IMR-90 (cell line): ENCODE results near the gene B4GALNT1. TPM values are rescaled to one million over a fixed set of nuclear protein-coding genes. Genes with fewer than 3 reads are reported as not detected.

Source experiments
- ATAC-seq: fragments of 200-7000 bp; cut with Tn5 transposase; 2 replicates; pipeline ENCODE4 v1.9.1; 2020; ENCODE audit warnings: low read depth, mild to moderate bottlenecking, moderate library complexity
- BruUV-seq: library from RNA; stranded (reverse); fragments of 400-500 nt; replicated peaks from 2 replicates; lab custom pipeline; 2021; lab: Mats Ljungman, UMichigan
- CTCF ChIA-PET: fragments of 300-600 bp; formaldehyde crosslinking; extraction: SDS; loops from one replicate; lab custom pipeline; 2021; ENCODE audit warnings: antibody characterized with exemption; lab: Yijun Ruan, JAX
- POLR2A ChIA-PET: fragments of 300-600 bp; sonication (Branson Sonifier 250); formaldehyde crosslinking; loops from one replicate; lab custom pipeline; 2022; ENCODE audit warnings: antibody characterized with exemption; ENCODE audit not compliant: unreplicated experiment; lab: Charles Lee
- DNase-seq: peaks from one replicate; pipeline ENCODE4 v3.0.0; 2013
- H2AFZ ChIP-seq: replicated peaks from 2 replicates; pipeline ENCODE3; 2013; ENCODE audit warnings: low read length, mild to moderate bottlenecking; ENCODE audit not compliant: poor library complexity
- H2AK5ac ChIP-seq: 2 replicates; pipeline ENCODE4 v1.6.1; 2013; ENCODE audit warnings: low read depth, low read length, inconsistent platforms
- H2AK9ac ChIP-seq: replicated peaks from 2 replicates; pipeline ENCODE3; 2013; ENCODE audit warnings: mild to moderate bottlenecking, low read depth, low read length, moderate library complexity; ENCODE audit not compliant: poor library complexity
- H2BK120ac ChIP-seq: 2 replicates; pipeline ENCODE4 v1.6.1; 2013; ENCODE audit warnings: low read depth, low read length, inconsistent platforms
- H2BK15ac ChIP-seq: 3 replicates; pipeline ENCODE4 v1.6.1; 2013; ENCODE audit warnings: low read depth, low read length, inconsistent platforms
- H2BK20ac ChIP-seq: 2 replicates; pipeline ENCODE4 v1.6.1; 2013; ENCODE audit warnings: low read depth, mild to moderate bottlenecking, inconsistent platforms, low read length, moderate library complexity
- H2BK5ac ChIP-seq: 2 replicates; pipeline ENCODE4 v1.6.1; 2013; ENCODE audit warnings: mild to moderate bottlenecking, low read depth, low read length, inconsistent platforms; ENCODE audit not compliant: poor library complexity, severe bottlenecking
- H3K14ac ChIP-seq: replicated peaks from 2 replicates; pipeline ENCODE4 v1.6.1; 2013; ENCODE audit warnings: low read depth, low read length, inconsistent platforms
- H3K18ac ChIP-seq: 2 replicates; pipeline ENCODE4 v1.6.1; 2013; ENCODE audit warnings: low read depth, low read length, control low read depth
- H3K23ac ChIP-seq: 2 replicates; pipeline ENCODE4 v1.6.1; 2013; ENCODE audit warnings: low read depth, low read length, inconsistent platforms
- H3K27ac ChIP-seq: 2 replicates; pipeline ENCODE4 v1.5.1; 2013; ENCODE audit warnings: mild to moderate bottlenecking, control low read depth, low read length; ENCODE audit not compliant: insufficient read depth
- H3K27me3 ChIP-seq: 2 replicates; pipeline ENCODE4 v1.6.1; 2013; ENCODE audit warnings: low read length; ENCODE audit not compliant: control insufficient read depth, insufficient read depth
- H3K36me3 ChIP-seq: 2 replicates; pipeline ENCODE4 v1.6.1; 2013; ENCODE audit warnings: low read length, mixed read lengths; ENCODE audit not compliant: control insufficient read depth, insufficient read depth
- H3K4ac ChIP-seq: 2 replicates; pipeline ENCODE4 v1.6.1; 2013; ENCODE audit warnings: low read depth, low read length, inconsistent platforms
- H3K4me1 ChIP-seq: 2 replicates; pipeline ENCODE4 v1.6.1; 2013; ENCODE audit warnings: low read length, mixed read lengths; ENCODE audit not compliant: control insufficient read depth, insufficient read depth
- H3K4me2 ChIP-seq: 2 replicates; pipeline ENCODE4 v1.6.1; 2013; ENCODE audit warnings: low read depth, mild to moderate bottlenecking, control low read depth, low read length, moderate library complexity
- H3K4me3 ChIP-seq: 2 replicates; pipeline ENCODE4 v1.5.1; 2013; ENCODE audit warnings: low read depth, mild to moderate bottlenecking, control low read depth, low read length, moderate library complexity; ENCODE audit not compliant: insufficient read depth
- H3K56ac ChIP-seq: 2 replicates; pipeline ENCODE4 v1.6.1; 2013; ENCODE audit warnings: low read length, inconsistent platforms; ENCODE audit not compliant: insufficient read depth; ENCODE audit errors: extremely low read depth
- H3K79me1 ChIP-seq, 2 experiments: 2 replicates each; pipeline ENCODE4 v1.6.1; 2013; ENCODE audit warnings: low read length in 2 of 2, inconsistent platforms in 1 of 2, low read depth in 1 of 2
- H3K9ac ChIP-seq: 2 replicates; pipeline ENCODE4 v1.6.1; 2013; ENCODE audit warnings: low read depth, low read length, control low read depth
- H3K9me1 ChIP-seq: 2 replicates; pipeline ENCODE4 v1.6.1; 2013; ENCODE audit warnings: low read length, inconsistent platforms; ENCODE audit not compliant: insufficient read depth
- H3K9me3 ChIP-seq: 2 replicates; pipeline ENCODE4 v1.6.1; 2013; ENCODE audit warnings: low read length; ENCODE audit not compliant: control insufficient read depth, insufficient read depth
- H4K20me1 ChIP-seq: 2 replicates; pipeline ENCODE4 v1.6.1; 2013; ENCODE audit warnings: low read length, inconsistent platforms; ENCODE audit not compliant: insufficient read depth
- H4K5ac ChIP-seq: 2 replicates; pipeline ENCODE4 v1.6.1; 2013; ENCODE audit warnings: mild to moderate bottlenecking, low read depth, low read length, control low read depth
- H4K8ac ChIP-seq, 2 experiments: 2 replicates each; pipeline ENCODE4 v1.6.1; 2013; ENCODE audit warnings: low read depth in 2 of 2, low read length in 2 of 2, control low read depth in 1 of 2, inconsistent platforms in 1 of 2
- H4K91ac ChIP-seq: 2 replicates; pipeline ENCODE4 v1.6.1; 2013; ENCODE audit warnings: low read depth, low read length, inconsistent platforms; ENCODE audit not compliant: insufficient read depth
- POLR2A ChIP-seq: IDR thresholded peaks from 2 replicates; pipeline ENCODE4 v1.6.1; 2012; ENCODE audit warnings: mild to moderate bottlenecking, low read depth, low read length
- RFX5 ChIP-seq: IDR thresholded peaks from 2 replicates; pipeline ENCODE4 v1.8.0; 2012; ENCODE audit warnings: low read depth, mild to moderate bottlenecking, low read length, moderate library complexity
- WGBS, 2 experiments: methylation state at CpG; one replicate each; pipeline versions ENCODE4 v1.1.5 to v1.1.7; 2013; ENCODE audit warnings: missing lambda C conversion rate in 2 of 2; ENCODE audit not compliant: insufficient read length in 1 of 2; ENCODE audit errors: extremely low coverage in 2 of 2; 5-methylcytosine and 5-hydroxymethylcytosine counted together
- dilution Hi-C: fragments of 300-500 bp; cut with HindIII; formaldehyde crosslinking; loops from one replicate; pipeline ENCODE4 v1.14.3; 2018; ENCODE audit warnings: low sequenced_read_pairs; ENCODE audit not compliant: unreplicated experiment
- in situ Hi-C: fragments of 300-500 bp; cut with MboI; formaldehyde crosslinking; loops from 3 replicates; pipeline ENCODE4 v1.14.3; 2019; ENCODE audit warnings: low sequenced_read_pairs, inconsistent platforms, mixed read lengths
- intact Hi-C: fragments of 100-400 bp; cut with micrococcal nuclease; formaldehyde crosslinking; loops from 2 replicates; pipeline ENCODE4 v1.10.0; 2022
- polyA plus RNA-seq, 3 experiments: library from polyadenylated mRNA; depleted of rRNA; stranded (reverse); fragments of >200 nt; gene quantifications; 2 replicates each; pipeline ENCODE4 v1.2.3, GENCODE V29; 2012; ENCODE audit warnings: low replicate concordance in 1 of 3
- total RNA-seq: library from RNA; depleted of rRNA; stranded (reverse); fragments of >200 nt; gene quantifications from 2 replicates; pipeline ENCODE4 v1.2.3, GENCODE V29; 2012
- TF ChIP-seq, protein P1 (sequence below): conservative IDR thresholded peaks from 2 replicates; pipeline ENCODE4 v1.5.1; 2012; ENCODE audit warnings: mild to moderate bottlenecking, low read depth, low read length, improper control_type of control experiment

Gene B4GALNT1
- total and polyA plus RNA-seq, 2 of the 4 experiments (the other 2 are of a cell fraction): 0.18 to 0.62 TPM

DNA sequence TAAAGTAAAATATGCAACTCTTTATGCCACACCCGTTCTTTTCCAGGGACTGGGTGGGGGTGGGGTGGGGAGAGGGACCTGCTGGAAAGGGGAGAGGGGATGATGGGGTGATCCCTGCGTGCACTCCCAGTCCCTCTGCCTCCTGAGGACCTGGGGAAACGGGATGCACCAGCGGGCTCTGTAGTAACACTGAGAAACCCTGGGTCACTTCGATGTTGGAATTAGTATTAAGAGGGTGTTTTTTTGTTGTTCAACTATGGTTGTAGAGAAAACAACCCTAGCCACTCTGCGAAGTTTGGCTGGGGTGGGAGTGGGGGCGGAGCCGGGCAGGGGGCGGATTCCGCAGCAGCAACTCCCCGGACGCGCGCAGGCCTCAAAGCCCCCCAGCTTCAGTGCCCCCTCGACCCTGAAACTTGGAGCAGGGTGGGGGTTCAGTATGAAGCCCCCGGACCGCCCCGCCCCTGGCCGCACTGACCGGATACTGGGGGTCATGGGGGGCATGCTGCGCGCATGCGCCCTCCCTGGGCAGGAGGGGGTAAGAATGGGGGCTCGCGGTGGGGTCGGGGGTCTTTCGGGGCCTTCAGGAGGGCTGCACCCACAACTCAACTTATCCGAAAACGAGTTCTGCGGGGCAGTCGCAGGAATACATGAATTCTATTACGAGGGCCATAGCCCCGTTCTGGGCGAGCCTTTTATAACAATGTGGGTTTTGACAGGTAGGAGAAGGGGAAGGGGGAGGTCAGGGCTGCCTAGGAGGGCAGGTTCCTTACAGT lies 23.0 kb downstream of the B4GALNT1 start (continued):
- TF ChIP-seq RFX5: no peak

DNA sequence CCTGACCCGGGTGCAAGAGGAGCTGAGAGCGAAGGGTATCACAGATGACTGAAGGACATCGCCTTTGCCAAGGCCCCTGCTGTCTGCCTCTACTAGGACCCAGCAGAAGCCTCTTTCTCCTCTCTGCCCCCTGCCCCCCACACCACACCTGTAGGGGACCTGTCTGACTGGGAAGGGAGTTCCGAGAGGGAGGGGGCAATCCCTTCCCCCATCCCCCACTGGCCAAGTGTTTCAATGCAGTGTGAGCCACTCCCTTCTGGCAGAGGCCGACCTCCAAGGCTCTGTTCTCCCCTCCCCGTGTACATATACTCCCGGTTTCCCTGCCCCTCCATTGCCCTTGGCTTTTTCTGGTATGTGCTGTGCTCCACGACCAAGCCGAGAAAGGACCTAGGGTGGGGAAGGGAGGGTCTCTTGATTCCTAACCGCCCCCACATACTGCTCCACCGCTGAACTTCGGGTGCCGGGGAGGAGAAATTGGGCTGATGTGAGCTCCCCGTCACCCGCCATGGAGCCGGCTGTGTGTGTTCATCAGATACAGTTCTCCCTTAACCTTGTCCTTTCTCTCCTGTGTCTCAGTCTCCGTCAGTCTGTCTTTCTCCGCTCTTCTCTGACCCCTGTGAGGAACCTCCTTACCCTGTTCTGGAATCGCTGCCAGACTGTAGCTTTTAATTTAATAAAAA lies 23.8 kb downstream of the B4GALNT1 start:
- Histone ChIP-seq H2AK5ac (no peak overlapping the region), H4K8ac (no peak overlapping the region), H3K4me2 (no peak overlapping the region), H4K91ac (no peak overlapping the region), H3K23ac (no peak overlapping the region), H3K9me1 (peaks cover 18% of the 10 kb centered on the region; the same call in 1 of the 2 replicates), H3K9ac (no peak overlapping the region), H3K4me1 (peaks cover 9% of the 10 kb centered on the region), H3K14ac (no peak overlapping the region), H2BK5ac (no peak overlapping the region), H3K36me3 (peaks cover 16% of the 10 kb centered on the region), H3K18ac (no peak overlapping the region), H3K9me3 (no peaks in the 10 kb centered on the region), H3K27me3 (no peaks in the 10 kb centered on the region), H2BK15ac (no peak overlapping the region), H2AK9ac (peak overlapping the region; percentile 57), H4K20me1 (no peaks in the 10 kb centered on the region), H3K56ac (no peak overlapping the region), H3K4me3 (no peak overlapping the region), H2BK120ac (no peak overlapping the region), H2BK20ac (no peak overlapping the region), H2AFZ (no peak overlapping the region), H4K5ac (no peak overlapping the region), H3K4ac (no peak overlapping the region), H3K79me1 (peaks cover 9 to 31% of the 10 kb centered on the region in 2 experiments), H3K27ac (no peak overlapping the region)
- ATAC-seq (no peak), DNase-seq (no peak)
- POLR2A ChIA-PET: interaction anchor here (0.6 kb wide), 1 partner anchor 134 kb away, joined by 15 read pairs; no protein-coding TSS in a partner anchor
- CTCF ChIA-PET: no interaction called here
- TF ChIP-seq, protein P1, sequence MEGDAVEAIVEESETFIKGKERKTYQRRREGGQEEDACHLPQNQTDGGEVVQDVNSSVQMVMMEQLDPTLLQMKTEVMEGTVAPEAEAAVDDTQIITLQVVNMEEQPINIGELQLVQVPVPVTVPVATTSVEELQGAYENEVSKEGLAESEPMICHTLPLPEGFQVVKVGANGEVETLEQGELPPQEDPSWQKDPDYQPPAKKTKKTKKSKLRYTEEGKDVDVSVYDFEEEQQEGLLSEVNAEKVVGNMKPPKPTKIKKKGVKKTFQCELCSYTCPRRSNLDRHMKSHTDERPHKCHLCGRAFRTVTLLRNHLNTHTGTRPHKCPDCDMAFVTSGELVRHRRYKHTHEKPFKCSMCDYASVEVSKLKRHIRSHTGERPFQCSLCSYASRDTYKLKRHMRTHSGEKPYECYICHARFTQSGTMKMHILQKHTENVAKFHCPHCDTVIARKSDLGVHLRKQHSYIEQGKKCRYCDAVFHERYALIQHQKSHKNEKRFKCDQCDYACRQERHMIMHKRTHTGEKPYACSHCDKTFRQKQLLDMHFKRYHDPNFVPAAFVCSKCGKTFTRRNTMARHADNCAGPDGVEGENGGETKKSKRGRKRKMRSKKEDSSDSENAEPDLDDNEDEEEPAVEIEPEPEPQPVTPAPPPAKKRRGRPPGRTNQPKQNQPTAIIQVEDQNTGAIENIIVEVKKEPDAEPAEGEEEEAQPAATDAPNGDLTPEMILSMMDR: no peak
- TF ChIP-seq RFX5: no peak
- TF ChIP-seq POLR2A: no peak
- dilution Hi-C loops: no loop called here
- intact Hi-C loops: no loop called here
- no CpG with 5 or more reads among the region's 19 CpGs for WGBS, 2 experiments
- no TSS peak for BruUV-seq
- in situ Hi-C loops: no loop called here
